Cortex of kidney (tissue), 1 donor: ENCODE data around the gene TNRC6C.
"Not testable (repeated sequence)": the region's sequence is repeated elsewhere in the genome, so short reads cannot be mapped to it uniquely, and the experiment has no call there.

Experiments
- DNase-seq: peaks from one replicate; lab custom pipeline; 2025; lab: John Stamatoyannopoulos, UW

Gene TNRC6C

GRCh38 chr17:77961741-77962140, 3.2 kb downstream of the TNRC6C start:
- DNase-seq: no peak

- DNase-seq: no peak
These were observed 3.8 kb downstream of the TNRC6C start for GRCh38 chr17:77962348-77962747.

GRCh38 chr17:77963441-77963840, 4.9 kb downstream of the TNRC6C start:
- no peak for DNase-seq

- DNase-seq: no peak
These were observed 6.8 kb downstream of the TNRC6C start for GRCh38 chr17:77965352-77965751.

DNA sequence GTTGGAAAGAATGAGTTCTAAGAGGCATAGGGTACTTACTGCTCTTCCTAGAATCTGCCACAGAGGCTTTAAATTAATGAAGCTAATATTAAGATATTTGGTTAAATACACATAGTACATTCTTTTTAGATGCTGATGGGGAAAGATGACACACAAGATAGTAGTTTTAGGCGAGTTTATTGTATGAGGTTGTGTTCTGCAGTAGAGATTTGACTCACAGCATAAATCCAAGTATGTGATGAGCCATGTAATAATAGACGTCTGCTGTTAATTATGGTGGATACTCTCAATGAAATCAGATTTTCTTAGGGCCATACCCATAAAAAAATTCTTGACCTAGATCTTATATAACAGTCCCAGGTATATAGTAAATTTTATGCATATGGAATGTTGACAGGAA, 8.0 kb downstream of the TNRC6C start:
- no peak for DNase-seq

DNA sequence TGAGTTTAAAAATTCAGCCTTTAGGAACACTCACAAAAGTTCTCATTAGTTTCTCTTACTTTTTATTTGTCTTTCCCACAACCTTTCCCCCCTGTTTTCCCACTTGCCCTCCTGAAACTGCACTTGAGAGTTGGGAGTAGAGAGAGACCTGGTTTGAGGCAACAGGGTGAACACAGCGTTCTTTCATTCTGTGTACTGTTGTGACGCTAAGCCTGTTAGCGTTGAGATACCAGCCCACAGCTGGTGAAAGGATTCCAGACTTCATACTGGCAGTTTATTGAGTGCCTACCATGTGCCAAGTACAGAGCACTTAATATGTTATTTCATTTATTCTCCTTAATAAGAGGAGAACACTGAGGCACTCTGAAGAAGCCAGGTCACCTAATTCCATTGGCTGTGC, 10.3 kb downstream of the TNRC6C start:
- no peak for DNase-seq

GRCh38 chr17:77972271-77972670, 13.8 kb downstream of the TNRC6C start:
- DNase-seq: not testable (repeated sequence)

GRCh38 chr17:77973953-77974352, 15.4 kb downstream of the TNRC6C start:
- no peak for DNase-seq

DNA sequence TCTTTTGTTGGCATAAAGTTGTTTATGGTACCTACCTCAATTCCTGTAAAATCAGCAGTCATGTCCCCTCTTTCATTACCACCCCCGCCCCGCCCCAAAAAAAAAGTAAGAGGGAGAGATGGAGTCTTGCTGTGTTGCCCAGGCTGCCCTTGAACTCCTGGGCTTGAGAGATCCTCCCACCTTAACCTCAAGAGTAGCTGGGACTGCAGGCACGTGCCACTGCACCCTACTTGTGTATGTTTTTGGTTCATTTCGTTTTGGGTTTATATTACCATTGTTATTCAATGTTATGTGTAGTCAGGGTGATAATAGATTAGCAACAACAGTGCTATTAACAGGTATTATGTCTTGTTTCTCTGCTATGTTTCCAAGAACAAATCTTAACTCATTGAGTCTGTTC, 15.9 kb downstream of the TNRC6C start:
- DNase-seq: no peak

DNA sequence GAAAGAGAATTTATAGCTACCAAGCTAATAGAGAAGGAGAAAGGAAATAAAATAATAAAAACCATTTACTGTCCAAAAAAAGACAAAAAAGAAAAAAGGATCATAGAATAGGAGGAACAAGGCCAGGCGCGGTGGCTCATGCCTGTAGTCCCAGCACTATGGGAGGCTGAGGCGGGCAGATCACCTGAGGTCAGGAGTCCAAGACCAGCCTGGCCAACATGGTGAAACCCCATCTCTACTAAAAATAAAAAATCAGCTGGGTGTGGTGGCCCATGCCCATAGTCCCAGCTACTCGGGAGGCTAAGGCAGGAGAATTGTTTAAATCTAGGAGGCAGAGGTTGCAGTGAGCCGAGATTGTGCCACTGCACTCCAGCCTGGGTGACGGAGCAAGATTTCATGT, 23.9 kb downstream of the TNRC6C start:
- DNase-seq: not testable (repeated sequence)

GRCh38 chr17:77990301-77990700, 31.8 kb downstream of the TNRC6C start:
- DNase-seq: no peak

- DNase-seq: not testable (repeated sequence)
These were observed 35.2 kb downstream of the TNRC6C start for GRCh38 chr17:77993735-77994134.

DNA sequence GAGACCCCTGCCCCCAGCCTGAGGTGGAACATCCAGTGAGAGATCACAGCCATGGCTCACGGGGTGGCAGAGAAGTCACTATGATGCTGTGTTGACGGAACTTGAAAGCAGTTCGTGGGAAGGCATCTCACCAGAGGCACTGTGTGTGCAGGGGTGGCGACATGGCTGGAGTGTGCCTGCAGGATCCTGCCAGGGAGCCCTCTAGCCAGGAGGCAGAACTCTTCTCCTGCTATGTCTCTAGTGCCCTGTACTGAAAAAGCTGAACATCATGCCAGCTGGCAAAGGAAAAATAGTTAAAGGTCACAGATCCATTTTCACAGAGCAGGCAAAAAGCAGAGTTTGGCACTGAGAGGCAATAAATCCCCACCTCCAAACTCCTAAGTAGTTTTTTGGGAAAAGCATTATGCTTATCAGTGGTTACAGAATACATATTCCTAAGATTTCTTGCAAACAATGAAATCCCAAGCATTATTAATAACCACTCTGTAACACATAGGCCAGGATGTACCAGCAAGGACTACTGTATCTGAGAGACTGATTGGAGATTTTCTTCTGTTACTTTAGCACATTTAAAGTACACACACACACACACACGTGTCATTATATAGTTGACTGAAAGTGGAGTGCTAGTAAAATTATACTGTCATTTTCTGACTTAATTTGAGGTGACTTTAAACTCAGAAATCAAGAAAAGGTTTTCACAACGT, 36.8 kb downstream of the TNRC6C start:
- no peak for DNase-seq

DNA sequence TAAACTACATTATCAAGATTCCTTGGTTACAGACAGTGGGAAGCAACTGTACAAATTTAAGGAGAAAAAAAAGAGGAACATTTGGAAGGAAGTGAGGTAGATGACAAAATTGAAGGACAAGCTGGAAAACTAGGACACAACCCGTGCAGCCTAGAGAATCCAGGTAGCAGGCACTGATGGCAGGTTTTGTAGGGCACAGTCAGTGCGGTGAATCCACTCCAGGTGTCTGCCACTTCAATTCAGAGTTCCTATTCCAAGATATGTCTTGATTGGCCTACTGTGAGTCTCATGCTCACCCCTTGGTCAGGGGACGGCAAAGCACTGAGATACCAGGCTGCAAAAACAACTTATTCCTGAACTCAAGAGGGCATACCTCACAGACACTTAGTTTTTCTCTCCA, 37.8 kb downstream of the TNRC6C start:
- no peak for DNase-seq

DNA sequence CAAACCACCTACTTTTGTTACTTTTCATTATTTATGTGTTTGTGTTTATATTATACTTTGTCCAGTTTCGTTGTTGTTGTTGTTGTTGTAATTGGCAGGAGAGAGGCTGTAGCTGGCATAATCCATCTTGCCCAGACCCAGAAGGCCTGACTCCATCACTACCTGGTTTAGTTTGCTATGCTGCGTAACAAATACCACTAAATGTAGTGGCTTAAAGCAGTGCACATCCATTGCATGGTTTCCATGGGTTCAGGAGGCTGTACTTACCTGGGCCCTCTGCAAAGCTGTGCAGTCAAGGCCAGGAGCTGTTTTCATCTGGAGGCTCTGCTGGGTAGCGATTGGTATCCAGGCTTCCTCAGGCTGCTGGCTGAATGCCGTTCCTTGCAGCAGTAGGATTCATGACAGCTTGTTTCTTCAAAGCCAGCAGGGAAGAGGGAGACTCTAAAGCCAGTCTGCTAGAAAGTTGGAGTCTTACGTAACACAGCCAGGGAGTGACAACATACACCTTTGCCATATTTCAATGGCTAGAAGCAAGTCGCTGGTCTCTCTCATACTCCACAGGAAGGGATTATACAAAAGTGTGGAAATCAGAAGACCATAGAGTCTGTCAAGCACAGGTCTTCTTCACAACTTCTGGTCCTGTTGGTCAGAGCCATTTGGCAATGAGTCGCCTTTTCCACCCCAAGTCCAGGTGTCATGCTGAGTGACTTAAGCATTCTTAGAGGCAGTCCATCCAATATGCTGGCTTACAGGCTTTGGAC, 41.1 kb downstream of the TNRC6C start:
- DNase-seq: no peak

- no peak for DNase-seq
These were observed 41.8 kb downstream of the TNRC6C start for GRCh38 chr17:78000341-78000740.

DNA sequence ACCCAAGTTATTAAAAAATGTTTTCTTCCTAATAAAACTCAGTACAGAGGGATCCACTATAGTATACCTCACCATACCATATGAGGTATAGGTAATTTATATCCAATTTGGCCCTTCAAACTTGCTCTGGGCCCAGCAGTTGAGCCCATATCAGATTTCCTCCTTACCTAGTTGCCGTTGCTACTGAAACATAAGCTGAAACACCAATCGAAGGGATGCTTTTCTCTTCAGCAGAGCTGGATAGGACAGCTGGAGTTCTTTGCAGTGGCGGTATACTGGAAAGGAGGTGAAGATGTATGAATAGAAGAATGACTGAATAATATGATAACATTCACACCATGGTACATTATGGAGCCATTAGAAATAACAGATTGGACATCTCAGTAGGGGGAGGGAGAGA, 42.7 kb downstream of the TNRC6C start:
- DNase-seq: no peak

DNA sequence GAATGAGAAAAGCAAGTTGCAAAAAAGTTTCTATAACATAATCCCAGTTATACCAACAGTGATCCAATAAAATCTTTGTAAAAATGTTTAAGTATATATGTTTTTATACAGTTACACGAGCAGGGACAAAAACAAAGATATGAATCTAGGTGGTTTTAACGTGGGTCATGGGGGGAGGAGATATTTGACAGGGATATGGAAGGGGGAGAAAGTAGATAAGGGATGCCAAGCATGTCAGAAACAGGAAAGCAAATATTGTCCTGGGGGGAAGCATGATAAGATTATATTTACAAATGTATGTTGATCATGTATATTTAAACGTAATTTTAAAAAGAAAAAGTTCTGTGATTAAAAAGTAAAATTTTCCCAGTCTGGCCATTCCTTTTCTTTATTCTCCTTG, 43.1 kb downstream of the TNRC6C start:
- no peak for DNase-seq

- DNase-seq: no peak
These were observed 43.7 kb downstream of the TNRC6C start for GRCh38 chr17:78002166-78002565.

DNA sequence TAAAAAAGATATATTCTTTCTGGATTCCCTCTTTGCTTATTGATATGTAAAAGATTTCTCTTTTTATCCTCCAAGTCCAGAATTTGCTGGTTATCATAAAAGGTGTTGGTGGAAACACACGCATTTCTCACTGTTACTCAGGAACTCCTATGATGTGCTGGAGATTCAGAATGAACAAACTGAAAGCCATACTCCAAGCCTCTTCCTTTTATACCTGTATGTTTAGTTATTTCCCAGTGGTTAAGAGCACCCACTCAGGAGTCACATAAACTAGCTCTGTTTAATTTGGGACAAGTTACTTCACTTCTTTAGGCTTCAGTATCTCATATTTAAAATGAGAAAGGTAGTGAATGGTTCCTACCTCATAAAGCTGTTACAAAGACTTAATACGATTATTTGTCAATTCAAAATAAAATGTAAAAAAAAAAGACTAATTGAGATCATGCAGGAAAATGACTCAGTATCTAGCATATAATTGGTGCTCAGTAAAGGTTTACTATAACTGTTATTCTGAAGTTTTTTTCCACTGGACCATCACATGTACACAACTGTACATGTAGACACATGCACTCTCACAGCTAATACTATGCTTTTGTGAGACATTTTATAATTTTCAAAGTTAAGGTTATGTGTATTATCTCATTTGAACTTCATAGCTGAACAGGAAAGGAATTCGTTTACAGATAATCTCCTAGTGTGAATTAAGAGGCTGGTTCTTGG, 47.1 kb downstream of the TNRC6C start:
- DNase-seq: no peak

GRCh38 chr17:78006338-78006737, 47.8 kb downstream of the TNRC6C start:
- no peak for DNase-seq

DNA sequence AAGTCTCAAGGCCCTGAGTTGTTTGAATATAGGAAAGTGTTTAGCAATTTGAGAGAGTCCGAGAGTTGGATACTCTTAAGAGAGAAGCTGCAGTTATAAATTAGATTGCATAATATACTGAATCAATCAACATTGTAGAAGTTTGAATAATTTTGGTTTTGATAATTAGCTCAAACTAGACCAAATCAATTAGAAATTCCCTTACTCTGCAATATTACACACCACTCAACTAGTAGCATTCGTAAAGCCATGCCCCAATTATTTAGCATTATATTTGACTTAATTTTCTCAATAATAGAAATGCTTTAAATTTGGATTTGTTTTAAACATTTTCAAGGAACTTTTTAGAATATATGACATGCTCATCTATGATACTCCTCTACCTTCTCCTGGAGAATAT, 49.1 kb downstream of the TNRC6C start:
- no peak for DNase-seq

- DNase-seq: no peak
These were observed 52.3 kb downstream of the TNRC6C start for GRCh38 chr17:78010759-78011158.
